ENCODE data around the gene TOR1A. TPM values are rescaled to one million over a fixed set of nuclear protein-coding genes. Genes with fewer than 3 reads are reported as not detected.

TOR1A gene
- total RNA-seq, 1 donor from 2014 or later: 55.1 TPM

DNA sequence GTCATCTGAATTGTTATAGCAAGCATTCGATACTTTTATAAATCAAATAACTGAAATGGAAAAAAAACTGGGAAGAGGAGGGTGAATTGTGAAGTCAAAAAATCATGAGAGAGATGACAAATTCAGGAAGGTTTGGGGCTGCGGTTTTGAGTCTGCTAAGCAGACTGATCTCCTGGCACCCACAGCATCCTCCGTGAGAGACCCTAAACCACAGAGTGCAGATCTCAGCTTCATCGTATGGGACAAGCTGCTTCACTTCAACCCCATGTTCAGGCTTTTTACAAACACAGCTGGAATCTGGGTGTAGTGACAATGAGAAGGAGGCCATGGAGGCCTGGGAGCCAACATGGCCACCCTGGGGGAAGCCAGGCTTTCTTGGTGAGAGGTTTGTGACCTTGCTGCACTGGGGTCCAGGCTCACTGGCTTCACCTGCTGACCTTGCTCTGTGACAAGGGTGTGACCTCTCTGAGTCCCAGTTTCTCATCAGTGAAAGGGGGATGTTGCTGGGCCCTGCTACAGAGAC lies 30.7 kb upstream of the TOR1A start:
- intact Hi-C loops (cut with micrococcal nuclease): no loop called here

DNA sequence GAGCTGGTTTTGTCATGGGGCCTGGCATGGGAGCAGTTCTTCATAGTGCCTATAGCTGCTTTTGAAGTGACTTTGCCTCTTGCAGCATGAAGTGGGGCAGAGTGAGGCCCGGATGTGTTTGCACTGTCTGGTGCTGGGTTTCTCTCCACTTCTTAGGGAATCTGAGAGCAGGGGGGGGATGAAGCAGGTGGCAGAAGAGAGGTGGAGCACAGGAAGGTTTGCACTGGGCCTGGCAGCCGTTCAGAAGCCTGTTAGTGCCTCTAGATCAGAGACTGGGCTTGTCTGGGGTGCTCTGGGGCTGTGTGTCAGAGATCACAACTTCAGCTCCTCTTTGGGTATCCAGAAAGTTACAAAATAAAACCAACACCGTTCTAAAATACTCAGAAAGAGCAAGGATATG lies 29.7 kb upstream of the TOR1A start:
- intact Hi-C loops (cut with micrococcal nuclease): no loop called here

DNA sequence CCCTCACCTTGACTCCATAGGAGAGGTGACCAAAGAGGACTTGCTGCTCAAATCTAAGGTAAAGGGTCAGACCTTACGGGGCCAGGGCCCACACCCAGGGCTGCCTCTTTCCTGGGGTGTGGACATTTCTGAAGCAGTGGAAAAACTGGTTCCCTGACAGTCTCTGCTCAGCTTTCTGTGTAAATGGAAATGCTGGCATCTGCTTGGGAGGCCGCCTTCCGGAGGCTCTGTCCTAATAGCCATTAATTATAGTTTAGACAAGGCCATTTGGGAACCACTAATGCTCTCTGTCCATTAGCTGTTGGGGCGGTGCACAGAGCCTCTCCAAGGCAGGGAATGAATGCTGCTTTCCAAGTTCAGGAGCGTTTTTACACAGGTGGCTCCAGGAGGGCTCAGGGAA lies 28.6 kb upstream of the TOR1A start:
- intact Hi-C loops (cut with micrococcal nuclease): no loop called here

DNA sequence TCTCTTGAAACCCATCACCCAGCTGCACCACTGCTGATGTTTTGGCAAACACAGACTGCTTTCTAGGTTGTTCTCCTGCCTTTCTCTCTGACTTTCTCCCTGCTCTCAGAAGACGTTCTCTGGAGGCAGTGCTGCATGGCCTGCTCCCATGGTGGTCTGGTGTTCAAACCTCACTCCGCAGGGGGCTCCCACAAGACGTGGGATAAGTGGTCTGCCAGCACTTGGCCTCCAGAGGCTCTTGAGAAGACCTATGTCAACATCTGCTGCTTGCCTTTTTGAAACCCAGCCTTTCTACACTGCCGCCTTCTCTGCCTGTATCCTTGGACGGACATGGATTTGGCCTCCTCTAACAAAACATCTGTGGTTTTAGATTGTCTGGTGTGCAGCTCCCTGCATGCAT lies 27.9 kb upstream of the TOR1A start:
- intact Hi-C loops (cut with micrococcal nuclease): no loop called here

DNA sequence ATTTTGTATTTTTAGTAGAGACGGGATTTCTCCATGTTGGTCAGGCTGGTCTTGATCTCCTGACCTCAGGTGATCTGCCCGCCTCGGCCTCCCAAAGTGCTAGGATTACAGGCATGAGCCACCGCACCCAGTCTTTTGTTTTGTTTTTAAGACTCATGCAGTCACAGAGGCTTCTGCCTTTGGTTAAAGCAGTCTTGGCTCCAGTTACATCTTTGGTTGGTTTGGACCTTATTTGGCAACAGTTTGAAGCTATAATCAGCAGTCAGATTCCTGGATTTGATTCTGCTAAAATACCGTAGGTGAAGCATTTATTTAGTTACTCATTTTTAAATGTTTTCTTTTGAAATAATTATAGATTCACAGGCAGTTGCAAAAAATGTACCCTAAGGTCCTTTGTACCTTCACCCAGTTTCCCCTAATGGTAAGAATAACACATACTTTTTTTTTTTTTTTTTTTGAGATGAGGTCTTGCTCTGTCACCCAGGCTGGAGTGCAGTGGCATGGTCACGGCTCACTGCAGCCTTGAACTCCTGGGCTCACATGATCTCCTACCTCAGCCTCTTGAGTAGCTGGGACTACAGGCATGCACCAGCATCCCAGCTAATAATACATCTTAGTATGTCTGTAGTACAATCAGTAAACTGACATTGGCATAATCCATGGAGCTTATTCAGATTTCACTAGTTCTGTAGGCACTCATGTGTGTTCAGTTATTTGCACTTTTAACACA lies 27.1 kb upstream of the TOR1A start:
- intact Hi-C loops (cut with micrococcal nuclease): no loop called here

DNA sequence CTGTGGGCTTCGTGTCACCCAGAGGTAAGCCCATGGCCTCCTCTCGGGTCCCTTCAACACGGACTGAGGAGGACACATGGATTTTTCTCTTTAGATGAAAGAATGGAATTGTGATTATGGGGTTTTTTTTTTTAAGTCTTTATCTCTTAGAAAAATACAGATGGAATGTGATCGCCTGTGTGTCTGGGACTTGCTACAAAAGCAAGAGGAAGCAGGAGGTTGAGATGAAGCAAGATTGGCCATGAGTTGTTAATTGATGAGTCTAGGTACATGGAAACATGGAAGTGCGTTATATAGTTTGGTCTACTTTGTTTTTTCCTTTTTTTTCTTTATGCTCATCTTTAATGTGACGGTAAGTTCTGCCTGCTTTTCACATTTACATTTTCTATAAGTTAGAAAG lies 26.0 kb upstream of the TOR1A start:
- intact Hi-C loops (cut with micrococcal nuclease): no loop called here

DNA sequence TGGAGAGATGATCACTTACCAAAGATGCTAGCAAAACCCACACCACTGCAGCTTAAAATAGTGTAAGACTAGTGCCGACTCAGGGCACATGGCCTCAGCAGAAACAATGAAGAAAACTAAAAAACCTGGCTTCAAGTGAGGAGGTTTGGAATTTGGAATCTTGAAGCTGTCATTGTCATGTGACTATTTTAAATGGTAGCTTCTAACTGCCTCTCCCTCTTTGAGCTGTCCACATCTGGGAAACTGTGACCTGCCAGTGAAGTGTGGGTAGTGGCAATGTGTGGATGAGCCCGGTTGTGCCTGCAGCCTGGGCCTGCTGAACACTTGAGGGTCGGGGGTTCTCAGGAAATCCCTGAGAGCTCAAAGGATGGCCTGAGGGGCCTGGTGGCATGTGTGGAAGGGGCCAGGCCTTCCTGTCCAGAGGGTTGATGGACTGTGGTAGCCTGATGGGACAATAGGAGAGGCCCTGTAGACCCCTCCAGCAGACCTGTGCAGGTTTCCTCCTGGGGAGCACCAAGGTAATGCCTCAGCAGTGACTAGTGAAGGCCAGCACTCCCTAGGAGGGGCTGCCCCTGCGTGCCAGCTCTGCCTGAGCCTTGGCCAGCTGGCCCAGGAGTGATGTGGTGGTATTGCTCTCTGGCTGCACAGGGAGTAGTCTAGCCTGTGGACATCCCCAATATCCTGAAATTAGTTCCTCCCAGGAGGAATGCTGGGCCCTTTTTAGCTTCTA lies 24.9 kb upstream of the TOR1A start:
- intact Hi-C loops (cut with micrococcal nuclease): no loop called here

DNA sequence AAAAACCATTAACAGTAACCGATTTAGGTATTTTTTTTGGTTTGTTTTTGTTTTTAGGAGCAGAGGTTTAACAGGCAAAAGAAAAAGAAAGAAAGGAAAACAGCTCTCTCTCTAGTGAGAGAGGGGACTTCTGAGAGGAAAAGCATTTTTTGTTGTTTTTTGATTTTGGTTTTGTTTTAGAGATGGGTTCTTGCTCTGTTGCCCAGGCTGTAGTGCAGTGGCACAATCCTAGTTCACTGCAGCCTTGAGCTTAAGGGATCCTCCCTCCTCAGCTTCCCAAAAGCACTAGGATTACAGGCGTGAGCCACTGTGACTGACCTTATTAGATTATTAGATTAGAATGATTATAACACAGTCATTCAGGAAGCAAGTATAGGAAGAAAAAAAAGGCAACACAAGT lies 21.4 kb upstream of the TOR1A start:
- intact Hi-C loops (cut with micrococcal nuclease): no loop called here

DNA sequence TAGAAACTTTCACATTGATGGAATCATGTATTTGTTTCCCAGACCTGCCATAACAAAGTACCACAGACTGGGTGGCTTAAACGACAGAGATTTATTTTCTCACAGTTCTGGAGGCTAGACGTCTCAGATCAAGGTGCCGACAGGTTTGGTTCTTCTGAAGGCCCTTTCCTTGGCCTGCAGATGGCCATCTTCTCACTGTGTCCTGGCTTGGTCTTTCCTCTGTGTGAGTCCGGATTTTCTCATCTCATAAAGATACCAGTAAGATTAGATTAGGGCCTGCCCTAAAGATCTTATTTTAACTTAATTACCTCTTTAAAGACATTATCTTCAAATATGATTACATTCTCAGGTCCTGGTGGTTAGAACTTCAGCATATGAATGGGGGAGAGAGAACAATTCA lies 17.1 kb upstream of the TOR1A start:
- intact Hi-C loops (cut with micrococcal nuclease): no loop called here

DNA sequence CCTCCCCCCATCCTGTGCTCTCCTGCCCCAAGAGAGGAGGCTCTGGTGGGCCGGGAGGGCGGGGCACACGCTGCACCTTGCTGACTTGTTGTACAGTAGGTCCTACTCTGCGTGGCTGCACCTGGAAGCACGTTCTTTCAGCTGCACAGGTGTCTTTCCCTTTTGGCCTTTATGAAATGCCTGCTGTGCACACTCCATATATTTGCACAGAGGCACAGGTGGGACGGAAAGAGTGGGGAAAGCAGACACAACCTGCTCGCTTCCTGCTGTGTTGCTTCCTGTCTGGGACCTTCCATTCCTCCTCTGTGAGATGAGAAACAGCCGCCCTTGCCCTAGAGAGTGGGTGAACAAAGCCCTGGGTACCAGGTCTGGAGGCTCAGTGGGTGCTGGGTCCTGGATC lies 16.1 kb upstream of the TOR1A start:
- intact Hi-C loops (cut with micrococcal nuclease): no loop called here

DNA sequence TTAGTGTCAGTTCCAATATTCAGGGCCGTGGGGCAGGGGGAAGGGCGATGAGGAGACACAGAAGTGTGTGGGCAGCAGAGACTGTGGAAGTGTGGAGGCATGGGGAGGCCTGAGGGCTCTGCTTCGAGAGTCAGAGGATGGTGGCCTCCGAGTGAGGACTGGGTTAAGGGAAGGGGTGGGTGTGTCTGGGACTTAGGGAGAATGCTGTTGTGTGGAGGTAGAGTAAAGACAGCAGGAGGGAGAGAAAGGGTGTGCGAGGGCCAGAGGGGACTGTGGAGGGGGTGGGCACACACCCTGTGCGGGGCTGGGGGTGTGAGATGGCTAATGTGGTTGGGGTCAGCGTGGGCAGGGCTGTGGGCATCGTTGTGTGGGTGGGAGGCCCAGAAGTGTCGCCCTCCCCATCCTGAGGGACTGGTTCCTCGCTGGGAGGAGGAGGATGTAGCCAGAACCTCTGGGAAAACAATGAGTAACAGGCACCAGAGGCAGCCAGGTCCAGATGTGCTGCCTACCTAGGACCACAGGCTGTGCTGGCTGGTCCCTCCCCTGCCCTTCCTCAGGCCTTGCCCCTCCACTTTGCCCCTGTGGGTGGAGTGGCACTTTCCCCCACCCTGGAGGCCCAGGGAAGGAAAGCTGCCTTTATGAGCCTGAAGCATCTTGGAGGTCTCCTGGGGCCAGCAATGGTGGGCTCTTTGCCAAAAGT lies 15.5 kb upstream of the TOR1A start:
- intact Hi-C loops (cut with micrococcal nuclease): no loop called here

DNA sequence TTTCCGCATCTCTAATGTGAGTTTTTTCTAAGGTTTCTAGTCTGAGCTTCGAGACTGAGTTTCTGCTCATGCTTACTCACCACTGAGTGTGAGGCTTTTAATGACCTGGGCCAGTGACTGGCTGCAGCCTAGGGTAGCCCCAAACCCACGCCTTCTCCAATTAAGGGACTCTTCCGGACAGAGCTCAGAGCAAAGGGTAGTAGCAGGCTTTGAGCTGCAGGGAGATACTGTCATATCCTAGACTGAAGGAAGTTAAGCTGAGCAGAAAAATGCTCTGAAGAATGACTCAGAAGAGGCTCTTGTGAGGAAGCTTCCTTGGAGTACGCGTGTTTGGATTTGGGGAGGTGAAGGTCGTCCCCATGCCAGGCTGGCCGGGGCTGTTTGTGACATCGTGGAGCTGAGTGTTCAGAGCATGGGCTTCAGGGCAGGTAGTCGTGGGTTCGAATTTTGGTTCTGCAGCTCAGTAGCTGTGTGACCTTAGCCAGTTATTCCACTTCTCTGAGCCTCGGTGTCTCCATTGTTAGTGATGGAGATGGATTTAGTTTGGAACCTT lies 14.8 kb upstream of the TOR1A start:
- intact Hi-C loops (cut with micrococcal nuclease): no loop called here

DNA sequence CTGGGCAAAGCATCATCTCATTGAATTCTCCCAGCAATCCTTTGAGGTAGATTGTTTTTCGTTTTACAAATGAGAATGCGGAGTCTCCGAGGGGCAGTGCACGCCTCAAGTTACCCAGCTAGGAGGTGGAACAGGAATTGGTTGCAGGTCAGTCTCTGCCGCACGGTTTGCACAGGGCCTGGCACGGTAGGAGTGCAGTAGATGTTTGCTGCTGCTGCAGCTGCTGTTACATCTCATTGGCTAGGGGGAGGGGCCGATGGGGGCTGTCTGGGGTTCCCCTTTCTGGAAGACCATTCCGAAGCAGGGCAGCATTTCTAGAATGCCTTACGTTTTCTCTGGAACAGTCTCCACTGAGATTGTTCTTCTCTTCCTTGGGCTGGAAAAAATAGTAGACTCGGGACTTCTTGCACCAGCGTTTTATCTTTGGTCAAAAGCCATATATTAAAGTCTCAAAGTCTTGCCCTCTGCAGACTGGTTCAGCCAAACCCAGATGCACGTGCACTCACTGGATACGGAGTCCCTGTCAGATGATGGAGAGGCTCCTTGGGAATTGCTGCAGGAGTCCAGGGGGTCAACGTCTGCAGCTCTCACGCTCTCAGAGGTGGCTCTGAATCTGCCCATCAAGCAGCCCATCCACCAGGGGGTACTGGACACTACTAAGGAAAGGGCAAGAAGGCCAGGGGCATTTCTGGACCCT lies 12.5 kb upstream of the TOR1A start:
- intact Hi-C loops (cut with micrococcal nuclease): no loop called here

DNA sequence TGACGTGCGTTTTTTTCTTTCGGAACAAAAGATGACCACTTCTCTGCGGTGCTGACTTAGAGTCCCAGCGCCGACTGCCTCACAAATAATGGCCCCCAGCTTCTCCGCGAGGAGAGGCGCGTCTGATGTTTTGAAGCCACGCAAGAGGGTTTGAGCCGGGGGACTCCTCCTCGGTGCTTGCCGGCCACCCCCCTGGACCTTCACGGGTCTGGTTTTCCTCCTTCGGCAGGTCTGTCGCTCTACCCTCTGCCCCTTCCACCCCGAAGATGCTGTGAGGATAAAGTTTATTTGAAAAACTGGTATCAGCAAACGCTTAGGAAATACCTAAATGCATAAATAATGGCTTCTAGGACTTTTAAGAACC lies 11.9 kb upstream of the TOR1A start:
- intact Hi-C loops (cut with micrococcal nuclease): loop anchor here (1.0 to 2.0 kb wide), 5 partner anchors 12 to 48 kb away; partner anchors contain the start of genes TOR1A and TOR1B

DNA sequence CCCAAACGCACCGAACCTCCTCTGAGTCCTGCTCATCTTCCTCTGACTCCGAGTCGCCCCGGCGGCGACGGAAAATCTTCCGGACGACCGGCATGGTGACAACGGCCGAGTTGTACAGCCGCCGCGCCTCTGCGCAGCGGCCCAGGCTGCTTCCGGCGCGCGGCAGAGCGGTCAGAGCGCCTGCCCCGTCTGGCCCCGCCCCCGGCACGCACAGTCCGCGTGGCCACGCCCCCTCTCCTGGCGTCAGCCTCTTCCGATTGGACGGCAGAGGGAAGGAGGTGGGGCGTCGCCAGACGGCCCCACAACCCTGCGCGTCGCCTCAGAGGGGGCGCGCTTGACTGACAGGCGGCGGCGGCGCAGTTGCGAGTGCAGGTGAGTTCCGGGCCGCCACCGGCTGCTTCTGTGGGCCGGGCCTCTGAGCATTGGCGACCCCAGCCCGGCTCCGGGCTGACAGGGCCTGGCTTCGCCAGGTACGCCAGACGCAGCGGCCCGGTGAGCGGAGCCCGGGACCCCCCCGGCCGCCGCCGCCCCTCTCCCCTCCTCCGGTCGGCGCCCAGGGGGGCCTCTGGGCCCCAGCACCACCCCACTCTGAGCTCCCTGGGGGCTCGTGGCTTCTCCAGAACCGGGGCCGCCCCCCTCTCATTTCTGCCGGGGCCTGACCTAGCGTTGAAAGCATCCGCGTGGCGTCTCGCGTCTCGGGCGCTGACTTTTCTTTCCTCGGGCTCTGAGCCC lies 11.4 kb upstream of the TOR1A start, which contains the start of the genes C9orf78 and USP20:
C9orf78 (minus strand) TSS at position 148 of the 732 bp plus-strand sequence; CDS start at position 94, 54 bp downstream.
USP20 (plus strand) TSS at position 331 of the 732 bp plus-strand sequence. CDS start 17,098 bp downstream, outside the sequence.
- intact Hi-C loops (cut with micrococcal nuclease): loop anchor here (1.0 to 2.0 kb wide), 5 partner anchors 11 to 49 kb away; partner anchors contain the start of genes TOR1A and TOR1B

DNA sequence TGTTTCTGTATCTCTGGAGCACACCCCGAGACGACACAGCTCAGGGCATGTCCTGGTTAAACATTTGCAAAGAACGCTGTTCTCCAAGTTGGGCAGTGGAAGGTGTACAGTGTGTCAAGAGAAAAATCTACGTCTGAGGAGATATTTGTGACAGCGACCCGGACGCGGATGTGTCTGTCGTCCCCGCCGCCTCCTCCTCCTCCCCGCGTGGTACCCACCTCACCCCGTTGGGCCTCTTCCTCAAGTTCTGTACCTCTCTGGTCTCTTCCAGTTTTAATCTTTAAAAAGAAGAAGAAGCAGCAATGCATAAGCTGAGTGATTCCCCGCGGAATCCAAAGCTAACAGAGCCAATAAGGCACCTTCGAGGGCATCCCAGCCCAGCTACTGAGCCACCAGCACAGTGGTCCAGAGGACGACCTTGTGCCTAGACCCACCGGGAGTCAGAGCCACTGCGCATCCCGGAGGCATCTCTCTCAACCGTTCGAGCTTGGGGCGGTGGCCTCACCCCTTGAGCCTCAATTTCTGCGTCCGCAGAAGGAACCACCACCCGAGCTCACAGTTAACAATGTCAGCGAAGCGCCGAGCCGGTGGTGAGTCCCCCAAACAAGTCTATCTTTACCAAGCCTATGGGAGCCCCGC lies 10.7 kb upstream of the TOR1A start:
- intact Hi-C loops (cut with micrococcal nuclease): loop anchor here (1.0 to 2.0 kb wide), 5 partner anchors 10 to 50 kb away; partner anchors contain the start of genes TOR1A and TOR1B

DNA sequence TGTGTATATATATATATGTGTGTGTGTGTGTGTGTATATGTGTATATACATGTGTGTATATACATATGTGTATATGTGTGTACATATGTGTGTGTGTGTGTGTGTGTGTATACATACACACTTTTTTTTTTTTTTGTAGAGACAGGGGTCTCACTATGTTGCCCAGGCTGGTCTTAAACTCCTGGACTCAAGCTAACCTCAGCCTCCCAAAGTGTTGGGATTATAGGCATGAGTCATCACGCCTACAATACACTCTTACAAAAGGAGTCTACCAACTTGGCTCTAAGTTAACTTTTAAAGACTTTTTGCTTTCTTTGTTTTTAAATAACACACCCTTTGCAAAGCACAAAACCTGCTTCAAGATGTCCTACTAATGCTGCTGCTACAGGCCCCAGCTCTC lies 9.0 kb upstream of the TOR1A start:
- intact Hi-C loops (cut with micrococcal nuclease): no loop called here

DNA sequence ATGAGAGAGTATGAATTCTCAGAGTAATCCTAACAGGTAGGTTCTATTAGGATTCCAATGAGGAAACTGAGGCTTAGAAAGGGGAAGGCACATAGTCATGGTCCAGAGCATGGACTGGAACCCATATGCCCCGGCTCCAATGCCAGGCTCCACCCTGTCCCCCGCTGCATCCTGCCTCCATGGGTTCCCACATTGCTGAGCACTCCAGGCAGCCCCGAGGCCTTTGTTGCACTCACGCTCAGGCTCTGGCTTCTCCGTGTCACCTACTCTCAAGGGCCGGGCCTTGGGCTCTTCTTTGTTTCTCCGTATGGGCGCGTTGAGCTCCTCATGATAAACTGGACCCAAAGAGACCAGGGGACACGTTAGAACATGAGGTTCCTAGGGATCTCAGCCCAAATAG lies 5.0 kb upstream of the TOR1A start:
- intact Hi-C loops (cut with micrococcal nuclease): no loop called here

DNA sequence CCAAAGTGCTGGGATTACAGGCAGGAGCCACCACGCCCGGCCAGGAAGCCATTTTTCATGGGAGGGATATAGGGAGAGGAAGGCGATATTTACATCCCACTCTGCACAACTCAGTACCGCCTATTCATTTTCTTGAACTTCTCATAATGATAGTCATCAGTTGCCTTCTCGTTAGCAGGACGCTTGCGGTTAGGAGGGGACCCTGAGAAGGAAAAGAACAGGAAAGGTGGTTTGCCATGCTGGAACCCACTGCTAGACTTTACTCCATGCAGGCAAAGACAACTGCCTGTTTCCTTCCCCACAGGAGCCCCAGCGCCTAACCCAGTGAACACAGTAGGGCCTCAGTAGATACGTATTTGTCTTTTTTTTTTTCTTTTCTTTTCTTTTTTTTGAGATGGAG lies 4.1 kb upstream of the TOR1A start:
- intact Hi-C loops (cut with micrococcal nuclease): no loop called here

DNA sequence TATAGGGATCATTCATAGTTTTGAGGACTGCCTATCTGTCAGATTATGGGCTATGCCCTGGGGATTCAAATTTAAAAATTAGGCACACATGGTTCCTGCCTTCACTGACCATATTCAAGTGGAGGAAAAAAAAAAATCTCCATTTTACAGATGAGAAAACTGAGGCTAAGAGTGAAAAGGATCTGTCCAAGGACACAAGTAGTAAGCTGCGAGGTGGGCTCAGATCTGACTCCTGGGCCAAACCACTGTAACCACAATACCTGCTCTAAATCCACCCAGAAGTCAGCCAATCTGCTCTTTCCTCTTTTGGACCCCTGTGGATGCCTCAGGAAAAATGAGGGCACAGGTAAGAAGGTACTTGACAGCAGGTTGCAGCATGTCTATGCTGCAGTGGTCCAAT lies 2.8 kb upstream of the TOR1A start:
- intact Hi-C loops (cut with micrococcal nuclease): no loop called here
